HCT116 (cell line): ENCODE results near the gene APOD. TPM values are rescaled to one million over a fixed set of nuclear protein-coding genes. Genes with fewer than 3 reads are reported as not detected.
"Not testable (repeated sequence)": the region's sequence is repeated elsewhere in the genome, so short reads cannot be mapped to it uniquely, and the experiment has no call there.

ENCODE experiments used
- ATAC-seq: fragments of 200-7000 bp; cut with Tn5 transposase; 2 replicates; pipeline ENCODE4 v1.9.1; 2020; ENCODE audit warnings: mild to moderate bottlenecking, moderate library complexity
- BruUV-seq: library from RNA; stranded (reverse); fragments of 400-500 nt; replicated peaks from 2 replicates; lab custom pipeline; 2021; lab: Mats Ljungman, UMichigan
- CTCF ChIA-PET: fragments of 300-600 bp; sonication (Branson Sonifier 250); formaldehyde crosslinking; loops from one replicate; lab custom pipeline; 2021; ENCODE audit warnings: antibody characterized with exemption; lab: Charles Lee
- POLR2A ChIA-PET: fragments of 300-600, 350-600 bp; sonication (Branson Sonifier 250); formaldehyde crosslinking; loops from one replicate; lab custom pipeline; 2021; ENCODE audit warnings: antibody characterized with exemption; lab: Charles Lee
- RAD21 ChIA-PET, 2 experiments: fragments of 300-600 bp; sonication (Branson Sonifier 250); formaldehyde crosslinking; loops; one replicate each; lab custom pipeline; 2023; ENCODE audit warnings: low total read pairs in 2 of 2; ENCODE audit not compliant: uncharacterized antibody in 2 of 2, unreplicated experiment in 2 of 2, low non-redundant PET in 1 of 2; lab: Charles Lee
- DNase-seq: peaks from one replicate; pipeline ENCODE4 v3.0.0-alpha.2; 2010; ENCODE audit warnings: low read depth, low spot score
- H2AFZ ChIP-seq: fragments of 200-600 bp; shearing (Covaris generic), sonication (generic); 2 replicates; pipeline ENCODE4 v1.6.1; 2017; ENCODE audit warnings: low read depth, mixed run types, mixed read lengths, antibody characterized with exemption, low read length; ENCODE audit not compliant: poor library complexity, severe bottlenecking
- H3K27ac ChIP-seq: 2 replicates; pipeline ENCODE4 v1.5.1; 2012; ENCODE audit warnings: low read depth, low read length
- H3K27me3 ChIP-seq: fragments of 200-600 bp; sonication (generic); 2 replicates; pipeline ENCODE4 v1.6.1; 2016; ENCODE audit warnings: mixed run types, low read length, mixed read lengths; ENCODE audit not compliant: insufficient read depth
- H3K36me3 ChIP-seq, 2 experiments: fragments of 200-500 bp in 1 of 2; fragments of 200-600 bp in 1 of 2; sonication (Bioruptor generic) in 1 of 2; sonication (generic) in 1 of 2; 2 replicates each; pipeline versions ENCODE4 v1.5.1 to v1.6.1; 2014 to 2016; ENCODE audit warnings: low read length in 2 of 2, inconsistent platforms in 1 of 2, mixed read lengths in 1 of 2, mixed run types in 1 of 2; ENCODE audit not compliant: insufficient read depth in 2 of 2, control insufficient read depth in 1 of 2
- H3K4me1 ChIP-seq, 2 experiments: fragments of 200-600 bp in 1 of 2; sonication (generic) in 1 of 2; 2 replicates each; pipeline versions ENCODE4 v1.5.1 to v1.6.1; 2012 to 2017; ENCODE audit warnings: low read length in 2 of 2, inconsistent platforms in 1 of 2, mild to moderate bottlenecking in 1 of 2, mixed read lengths in 1 of 2, mixed run types in 1 of 2, moderate library complexity in 1 of 2; ENCODE audit not compliant: insufficient read depth in 2 of 2, control insufficient read depth in 1 of 2
- H3K4me2 ChIP-seq: fragments of 200-600 bp; sonication (generic); 2 replicates; pipeline ENCODE4 v1.6.1; 2017; ENCODE audit warnings: mixed run types, low read length, mixed read lengths
- H3K4me3 ChIP-seq, 2 experiments: fragments of 200-600 bp in 1 of 2; sonication (generic) in 1 of 2; replicated peaks in 1 of 2; 2 replicates each; pipeline ENCODE4 v1.5.1; 2011 to 2016; ENCODE audit warnings: low read length in 2 of 2, control low read depth in 1 of 2, low read depth in 1 of 2, mild to moderate bottlenecking in 1 of 2, mixed read lengths in 1 of 2, mixed run types in 1 of 2
- H3K79me2 ChIP-seq: fragments of 200-600 bp; sonication (generic); 2 replicates; pipeline ENCODE4 v1.6.1; 2017; ENCODE audit warnings: mild to moderate bottlenecking, mixed run types, low read length, moderate library complexity, mixed read lengths; ENCODE audit not compliant: insufficient read depth
- H3K9ac ChIP-seq: fragments of 200-600 bp; sonication (generic); 2 replicates; pipeline ENCODE4 v1.6.1; 2016; ENCODE audit warnings: low read length, mixed read lengths
- H3K9me2 ChIP-seq: fragments of 200-600 bp; sonication (generic), shearing (Covaris generic); 2 replicates; pipeline ENCODE4 v1.6.1; 2017; ENCODE audit warnings: mixed run types, mild to moderate bottlenecking, moderate library complexity; ENCODE audit not compliant: insufficient read depth
- H3K9me3 ChIP-seq, 2 experiments: fragments of 200-500 bp in 1 of 2; fragments of 200-600 bp in 1 of 2; sonication (Bioruptor generic) in 1 of 2; sonication (generic) in 1 of 2; 2 replicates each; pipeline ENCODE4 v1.6.1; 2014 to 2017; ENCODE audit warnings: low read length in 2 of 2, mixed read lengths in 2 of 2, inconsistent platforms in 1 of 2, low read depth in 1 of 2, mild to moderate bottlenecking in 1 of 2, mixed run types in 1 of 2, moderate library complexity in 1 of 2; ENCODE audit not compliant: control insufficient read depth in 1 of 2, insufficient read depth in 1 of 2
- H4K20me1 ChIP-seq: fragments of 200-600 bp; sonication (generic), shearing (Covaris generic); 2 replicates; pipeline ENCODE4 v1.6.1; 2017; ENCODE audit warnings: mixed run types, mild to moderate bottlenecking, moderate library complexity; ENCODE audit not compliant: insufficient read depth
- EGR1 ChIP-seq: IDR thresholded peaks from 2 replicates; pipeline ENCODE4 v1.6.1; 2012; ENCODE audit warnings: low read depth
- POLR2AphosphoS5 ChIP-seq: IDR thresholded peaks from 2 replicates; pipeline ENCODE4 v1.6.1; 2011; ENCODE audit warnings: mild to moderate bottlenecking, low read depth, low read length, moderate library complexity
- SIN3A ChIP-seq: IDR thresholded peaks from 2 replicates; pipeline ENCODE4 v1.6.1; 2012; ENCODE audit warnings: low read depth
- SP1 ChIP-seq: IDR thresholded peaks from 2 replicates; pipeline ENCODE4 v1.6.1; 2012; ENCODE audit warnings: low read depth
- YY1 ChIP-seq: IDR thresholded peaks from 2 replicates; pipeline ENCODE4 v1.6.1; 2011; ENCODE audit warnings: low read length, low read depth, moderate library complexity, mild to moderate bottlenecking; ENCODE audit not compliant: insufficient replicate concordance; ENCODE audit errors: extremely low read depth
- ZNF274 ChIP-seq: fragments of 200-500 bp; sonication (Bioruptor generic); IDR thresholded peaks from 2 replicates; pipeline ENCODE4 v1.6.1; 2014; ENCODE audit warnings: mild to moderate bottlenecking, low read depth, low read length, inconsistent platforms
- intact Hi-C: fragments of 100-400 bp; cut with micrococcal nuclease; formaldehyde crosslinking; loops from 2 replicates; pipeline ENCODE4 v1.10.0; 2022
- total RNA-seq: library from RNA; stranded (reverse); gene quantifications from one replicate; pipeline ENCODE4 v1.2.1, GENCODE V29; 2021; ENCODE audit not compliant: unreplicated experiment
- TF ChIP-seq, protein P1 (sequence below): IDR thresholded peaks from 2 replicates; pipeline ENCODE4 v1.6.1; 2012; ENCODE audit warnings: low read depth
- TF ChIP-seq, protein P2 (sequence below): IDR thresholded peaks from 2 replicates; pipeline ENCODE4 v1.6.1; 2012

Gene APOD
- total RNA-seq, 1 experiment from 2014 or later, result 0.76 TPM

DNA sequence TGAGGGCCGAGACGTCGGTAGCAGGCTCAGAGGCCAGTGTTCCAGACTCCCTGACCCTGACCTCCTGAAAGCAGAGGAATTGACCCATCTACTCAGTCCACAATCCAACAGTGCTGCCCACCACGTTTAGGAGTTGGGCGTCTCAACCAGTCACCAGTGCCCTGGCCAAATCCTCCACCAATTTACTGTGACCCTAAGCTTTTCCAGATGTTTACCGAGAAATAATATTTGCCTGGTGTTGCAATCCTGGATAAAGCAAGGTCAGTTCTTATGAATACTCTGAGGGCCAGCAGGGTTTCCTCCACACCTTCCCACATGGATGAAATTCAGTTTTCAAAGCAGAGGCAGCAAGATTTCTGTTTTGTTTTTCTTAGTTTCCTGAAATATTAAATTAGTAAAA, 7.5 kb upstream of the APOD start:
- H3K4me3 ChIP-seq, result no peak overlapping the region
- BruUV-seq, result no TSS peak
- no peaks in the 10 kb centered on the region; a peak in 1 of 4 replicates for H3K9me3 ChIP-seq
- H3K4me1 ChIP-seq, result no peaks in the 10 kb centered on the region
- H3K27ac ChIP-seq, result no peak overlapping the region
- H3K27me3 ChIP-seq, result no peaks in the 10 kb centered on the region
- RAD21 ChIA-PET, result no interaction called here
- intact Hi-C loops, result no loop called here
- DNase-seq (no peak), ATAC-seq (no peak)
- no peaks in the 10 kb centered on the region for H4K20me1 ChIP-seq
- H3K9me2 ChIP-seq, result no peaks in the 10 kb centered on the region
- H2AFZ ChIP-seq, result no peak overlapping the region
- H3K4me2 ChIP-seq, result no peak overlapping the region
- POLR2A ChIA-PET, result no interaction called here
- H3K36me3 ChIP-seq, result no peaks in the 10 kb centered on the region
- H3K9ac ChIP-seq, result no peak overlapping the region
- TF ChIP-seq ZNF274, result no peak
- TF ChIP-seq, protein P1, sequence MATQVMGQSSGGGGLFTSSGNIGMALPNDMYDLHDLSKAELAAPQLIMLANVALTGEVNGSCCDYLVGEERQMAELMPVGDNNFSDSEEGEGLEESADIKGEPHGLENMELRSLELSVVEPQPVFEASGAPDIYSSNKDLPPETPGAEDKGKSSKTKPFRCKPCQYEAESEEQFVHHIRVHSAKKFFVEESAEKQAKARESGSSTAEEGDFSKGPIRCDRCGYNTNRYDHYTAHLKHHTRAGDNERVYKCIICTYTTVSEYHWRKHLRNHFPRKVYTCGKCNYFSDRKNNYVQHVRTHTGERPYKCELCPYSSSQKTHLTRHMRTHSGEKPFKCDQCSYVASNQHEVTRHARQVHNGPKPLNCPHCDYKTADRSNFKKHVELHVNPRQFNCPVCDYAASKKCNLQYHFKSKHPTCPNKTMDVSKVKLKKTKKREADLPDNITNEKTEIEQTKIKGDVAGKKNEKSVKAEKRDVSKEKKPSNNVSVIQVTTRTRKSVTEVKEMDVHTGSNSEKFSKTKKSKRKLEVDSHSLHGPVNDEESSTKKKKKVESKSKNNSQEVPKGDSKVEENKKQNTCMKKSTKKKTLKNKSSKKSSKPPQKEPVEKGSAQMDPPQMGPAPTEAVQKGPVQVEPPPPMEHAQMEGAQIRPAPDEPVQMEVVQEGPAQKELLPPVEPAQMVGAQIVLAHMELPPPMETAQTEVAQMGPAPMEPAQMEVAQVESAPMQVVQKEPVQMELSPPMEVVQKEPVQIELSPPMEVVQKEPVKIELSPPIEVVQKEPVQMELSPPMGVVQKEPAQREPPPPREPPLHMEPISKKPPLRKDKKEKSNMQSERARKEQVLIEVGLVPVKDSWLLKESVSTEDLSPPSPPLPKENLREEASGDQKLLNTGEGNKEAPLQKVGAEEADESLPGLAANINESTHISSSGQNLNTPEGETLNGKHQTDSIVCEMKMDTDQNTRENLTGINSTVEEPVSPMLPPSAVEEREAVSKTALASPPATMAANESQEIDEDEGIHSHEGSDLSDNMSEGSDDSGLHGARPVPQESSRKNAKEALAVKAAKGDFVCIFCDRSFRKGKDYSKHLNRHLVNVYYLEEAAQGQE, result no peak
- TF ChIP-seq POLR2AphosphoS5, result no peak
- no peak for TF ChIP-seq YY1
- no peak for TF ChIP-seq EGR1
- no peak for TF ChIP-seq SIN3A
- TF ChIP-seq, protein P2, sequence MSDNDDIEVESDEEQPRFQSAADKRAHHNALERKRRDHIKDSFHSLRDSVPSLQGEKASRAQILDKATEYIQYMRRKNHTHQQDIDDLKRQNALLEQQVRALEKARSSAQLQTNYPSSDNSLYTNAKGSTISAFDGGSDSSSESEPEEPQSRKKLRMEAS, result no peak
- TF ChIP-seq SP1, result no peak
- no peaks in the 10 kb centered on the region for H3K79me2 ChIP-seq
- CTCF ChIA-PET, result no interaction called here

DNA sequence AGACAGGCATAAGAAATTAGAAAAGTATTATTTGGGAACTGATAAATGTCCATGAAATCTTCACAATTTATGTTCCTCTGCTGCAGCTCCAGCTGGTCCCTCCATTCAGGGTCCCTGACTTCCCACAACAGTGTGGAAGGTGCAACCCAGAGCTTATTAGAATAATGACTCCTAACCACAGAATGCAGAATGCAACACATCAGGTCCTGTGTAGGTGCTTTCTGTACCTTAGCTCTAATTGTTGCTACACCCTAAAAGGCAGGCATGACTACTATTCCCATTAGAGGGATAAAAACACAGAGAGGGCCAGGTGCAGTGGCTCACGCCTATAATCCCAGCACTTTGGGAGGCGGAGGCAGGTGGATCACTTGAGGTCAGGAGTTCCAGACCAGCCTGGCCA, 6.6 kb upstream of the APOD start:
- BruUV-seq, H3K4me3 ChIP-seq, ATAC-seq, H3K27me3 ChIP-seq, H3K27ac ChIP-seq, H3K36me3 ChIP-seq, H3K79me2 ChIP-seq, CTCF ChIA-PET, H3K9me2 ChIP-seq, H3K4me1 ChIP-seq, DNase-seq, H4K20me1 ChIP-seq, POLR2A ChIA-PET, RAD21 ChIA-PET, intact Hi-C loops, H2AFZ ChIP-seq, H3K9ac ChIP-seq, H3K4me2 ChIP-seq, H3K9me3 ChIP-seq: not testable (repeated sequence)

DNA sequence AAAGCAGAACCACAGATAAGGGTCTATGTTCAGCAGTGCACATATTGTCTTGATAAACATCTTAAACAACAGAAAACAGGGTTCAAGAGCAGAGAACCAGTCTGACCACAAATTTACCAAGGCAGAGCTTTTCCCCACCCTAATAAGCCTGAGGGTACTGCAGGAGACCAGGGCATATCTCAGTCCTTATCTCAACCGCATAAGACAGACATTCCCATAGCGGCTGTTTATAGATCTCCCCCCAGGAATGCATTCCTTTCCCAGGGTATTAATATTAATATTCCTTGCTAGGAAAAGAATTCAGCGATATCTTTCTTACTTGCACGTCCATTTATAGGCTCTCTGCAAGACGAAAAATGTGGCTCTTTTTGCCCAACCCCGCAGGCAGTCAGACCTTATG, 6.1 kb upstream of the APOD start:
- intact Hi-C loops, H3K4me3 ChIP-seq, H4K20me1 ChIP-seq, H3K36me3 ChIP-seq, H3K27me3 ChIP-seq, POLR2A ChIA-PET, DNase-seq, CTCF ChIA-PET, H3K79me2 ChIP-seq, H2AFZ ChIP-seq, H3K4me2 ChIP-seq, BruUV-seq, H3K27ac ChIP-seq, RAD21 ChIA-PET, ATAC-seq, H3K4me1 ChIP-seq, H3K9me2 ChIP-seq, H3K9ac ChIP-seq, H3K9me3 ChIP-seq: not testable (repeated sequence)
